ENCODE measurements around the gene MYO16.
"Not testable (repeated sequence)": the region's sequence is repeated elsewhere in the genome, so short reads cannot be mapped to it uniquely, and the experiment has no call there.

The MYO16 gene

DNA sequence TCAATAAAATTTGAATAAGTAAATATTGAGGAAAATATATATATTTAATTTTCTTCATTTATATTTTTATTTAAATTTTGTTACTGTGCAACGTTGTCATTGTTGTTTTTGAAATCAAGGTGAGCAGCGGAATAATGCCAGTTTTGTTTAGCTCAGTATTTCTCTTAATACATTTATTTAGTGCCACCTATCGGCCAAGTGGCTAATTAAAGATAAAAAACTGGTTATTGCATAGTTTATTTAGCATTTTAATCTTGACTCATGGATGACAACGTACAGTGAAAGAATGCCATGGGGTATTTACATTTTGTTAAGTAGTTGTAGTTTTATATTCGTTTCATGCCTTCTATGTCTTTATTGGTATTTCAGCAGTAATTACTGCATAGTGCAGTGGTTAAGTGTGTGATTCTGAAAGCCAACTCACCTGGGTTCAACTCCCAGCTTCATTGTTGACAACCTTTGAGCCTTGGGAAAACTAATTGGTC is 265.9 kb downstream of the MYO16 start:
- DNase-seq (ENCODE audit: low spot score), result no peak

DNA sequence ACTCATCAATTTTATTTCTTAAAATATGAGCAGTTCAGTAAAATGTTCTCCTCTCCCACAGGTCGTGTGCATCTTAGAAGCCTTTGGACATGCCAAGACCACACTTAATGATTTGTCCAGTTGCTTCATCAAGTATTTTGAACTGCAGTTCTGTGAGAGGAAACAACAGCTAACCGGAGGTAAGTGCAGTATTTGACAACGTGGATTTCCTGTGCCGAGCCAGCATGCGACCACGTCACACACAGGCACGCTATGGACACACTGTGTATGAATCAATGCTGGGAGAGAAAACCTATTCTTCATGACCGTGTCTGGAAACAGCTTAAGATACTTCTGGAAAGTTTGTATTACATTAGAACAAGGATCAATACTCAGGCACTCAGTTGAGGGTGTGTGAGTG is 268.5 kb downstream of the MYO16 start:
- DNase-seq (ENCODE audit: low spot score), result no peak

DNA sequence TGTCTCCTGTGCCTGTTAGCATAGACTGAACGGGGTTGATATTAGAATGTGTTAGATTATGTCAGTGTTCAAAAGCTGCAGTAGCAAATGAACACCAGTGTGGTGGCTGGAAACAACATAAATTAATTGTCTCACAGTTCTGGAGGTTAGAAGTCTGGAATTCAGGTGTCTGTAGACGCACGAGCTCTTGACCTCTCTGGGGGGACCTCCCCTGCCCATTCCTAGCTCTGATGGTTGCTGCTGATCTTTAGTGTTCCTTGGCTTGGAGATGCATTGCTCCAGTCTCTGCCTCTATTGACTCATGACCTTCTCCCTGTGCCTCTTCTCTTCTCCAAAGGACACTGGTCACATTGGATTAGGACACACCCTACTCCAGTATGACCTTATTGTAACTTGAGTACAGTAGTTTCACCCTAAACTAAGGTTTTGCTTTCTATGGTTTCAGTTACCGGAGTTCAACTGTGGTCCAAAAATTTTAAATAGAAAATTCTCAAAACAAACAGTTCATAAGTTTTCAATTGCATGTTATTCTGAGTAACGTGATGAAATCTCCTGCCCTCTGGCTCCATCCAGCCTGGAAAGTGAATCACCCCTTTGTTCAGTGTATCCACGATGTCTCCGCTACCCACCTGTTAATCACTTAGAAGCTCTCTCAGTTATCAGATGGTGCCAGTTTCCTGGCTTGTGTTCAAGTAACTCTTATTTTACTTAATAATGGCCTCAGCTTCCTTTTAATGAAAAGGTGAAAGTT is 273.2 kb downstream of the MYO16 start:
- no peak for DNase-seq (ENCODE audit: low spot score)

DNA sequence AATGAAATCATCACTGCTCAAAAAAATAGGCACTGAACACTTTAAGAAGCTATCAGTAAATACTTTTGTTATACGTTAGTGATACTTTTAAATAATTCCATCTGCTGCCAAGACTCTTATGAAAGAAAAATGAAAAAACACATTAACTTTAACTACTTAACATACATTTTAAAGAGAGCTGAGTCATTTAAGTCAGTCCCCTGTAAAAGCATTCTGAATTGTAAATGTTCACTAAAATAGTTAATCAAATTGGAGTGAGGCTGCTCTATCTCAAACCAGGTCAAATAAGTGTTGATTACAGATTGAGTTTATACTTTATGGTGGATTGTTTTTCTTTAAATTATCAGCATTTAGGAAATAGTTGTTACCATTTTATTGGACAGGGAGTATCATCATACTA is 274.2 kb downstream of the MYO16 start:
- no peak for DNase-seq (ENCODE audit: low spot score)

DNA sequence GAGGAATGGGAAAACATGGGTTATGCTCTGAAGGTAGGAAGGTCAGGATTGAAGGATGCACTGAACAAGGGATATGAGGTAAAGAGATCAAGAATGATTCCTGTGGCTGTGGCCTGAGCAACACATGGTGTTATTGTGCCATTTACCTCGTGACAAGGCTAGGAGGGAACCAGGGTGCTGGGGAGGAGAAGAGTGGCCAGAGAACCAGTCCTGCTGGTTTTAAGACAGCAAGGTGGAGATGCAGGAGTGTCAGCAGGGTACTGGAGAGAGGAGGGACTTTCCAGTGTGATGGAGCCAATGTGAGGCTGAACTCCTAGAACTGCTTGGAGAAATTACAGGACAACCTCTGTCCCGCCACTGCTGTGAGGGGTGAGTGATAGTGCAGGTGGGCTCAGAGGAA is 282.4 kb downstream of the MYO16 start:
- no peak for DNase-seq (ENCODE audit: low spot score)

DNA sequence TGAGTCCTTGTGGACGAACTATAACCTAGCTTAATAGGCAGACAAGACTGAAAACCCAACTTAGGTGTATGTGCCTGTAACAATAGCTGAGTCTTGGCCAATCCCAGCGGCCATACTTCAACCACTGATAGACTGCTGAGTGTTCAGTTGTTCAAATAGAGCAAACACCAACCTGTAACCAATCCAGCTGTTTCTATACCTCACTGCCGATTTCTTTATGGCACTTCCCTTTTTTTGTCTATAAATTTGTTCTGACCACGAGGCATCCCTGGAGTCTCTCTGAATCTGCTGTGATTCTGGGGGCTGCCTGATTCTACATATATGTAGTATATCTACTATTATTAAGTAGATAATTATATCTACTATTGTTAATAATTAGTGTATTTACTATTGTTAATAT is 284.3 kb downstream of the MYO16 start:
- DNase-seq (ENCODE audit: low spot score), result not testable (repeated sequence)

DNA sequence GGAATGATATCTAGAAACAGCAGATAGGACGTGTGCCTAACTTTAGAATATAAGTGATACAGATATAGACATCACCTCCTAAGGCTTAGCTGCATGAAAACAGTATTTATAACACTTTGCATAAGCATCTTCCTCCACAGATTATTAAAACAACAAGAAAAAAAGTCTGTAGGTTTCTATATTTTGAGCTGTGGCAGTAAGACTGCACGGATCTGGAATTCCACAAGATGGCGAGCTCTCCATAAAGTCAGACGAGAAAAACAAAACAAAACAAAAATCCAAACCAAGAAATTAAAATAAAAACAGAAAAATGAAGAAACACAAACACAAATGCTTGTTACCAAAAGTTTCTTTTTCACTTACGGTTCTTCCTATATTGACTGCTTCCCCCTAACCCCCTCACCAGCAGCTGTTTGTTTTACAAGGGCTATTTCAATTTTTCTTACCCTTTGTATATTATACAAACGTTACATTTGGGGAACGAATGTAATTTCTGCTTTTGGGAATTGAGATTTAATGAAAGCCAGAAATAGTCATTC is 285.8 kb downstream of the MYO16 start:
- no peak for DNase-seq (ENCODE audit: low spot score)

DNA sequence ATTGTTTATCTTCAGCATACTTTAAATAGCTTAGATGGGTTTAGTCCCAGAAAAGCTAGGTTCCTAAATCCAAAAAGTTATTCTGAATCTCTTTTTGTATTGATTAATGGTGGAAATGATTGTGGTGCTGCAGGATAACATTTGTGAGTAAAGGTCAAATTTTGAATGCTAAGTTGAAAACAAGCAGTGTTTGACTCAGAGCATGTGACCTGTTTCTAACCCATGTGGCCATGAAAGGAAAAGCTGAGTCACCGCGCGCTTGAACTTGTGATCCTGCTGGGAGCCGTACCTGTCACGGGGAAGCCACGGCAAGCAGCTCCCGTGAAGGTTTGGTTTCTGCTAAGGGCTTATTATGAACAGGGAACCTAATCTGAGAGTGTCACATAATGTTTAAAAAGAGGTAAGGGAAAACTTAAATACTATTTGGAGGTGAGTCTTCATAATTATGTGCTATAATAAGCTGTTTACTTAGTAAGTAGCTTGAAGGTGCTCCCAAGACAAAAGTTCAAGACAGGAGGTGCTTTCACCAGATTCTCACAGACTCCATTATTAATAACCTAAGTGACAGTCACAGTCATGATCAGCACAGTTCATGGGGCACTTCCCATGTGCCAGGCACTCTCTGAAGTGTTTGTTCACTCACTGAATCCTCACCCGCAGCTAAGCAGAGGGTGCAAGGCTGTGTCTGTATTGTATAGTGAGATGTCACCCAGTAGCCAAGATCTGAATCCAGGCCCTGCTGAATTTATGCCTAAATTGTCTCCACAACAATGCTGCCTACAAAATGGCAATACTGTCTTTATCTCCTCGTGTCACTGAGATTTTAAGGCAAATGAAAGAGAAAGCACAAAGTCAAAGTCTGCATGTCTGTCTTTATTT is 286.5 kb downstream of the MYO16 start:
- DNase-seq (ENCODE audit: low spot score), result peak; percentile 68

DNA sequence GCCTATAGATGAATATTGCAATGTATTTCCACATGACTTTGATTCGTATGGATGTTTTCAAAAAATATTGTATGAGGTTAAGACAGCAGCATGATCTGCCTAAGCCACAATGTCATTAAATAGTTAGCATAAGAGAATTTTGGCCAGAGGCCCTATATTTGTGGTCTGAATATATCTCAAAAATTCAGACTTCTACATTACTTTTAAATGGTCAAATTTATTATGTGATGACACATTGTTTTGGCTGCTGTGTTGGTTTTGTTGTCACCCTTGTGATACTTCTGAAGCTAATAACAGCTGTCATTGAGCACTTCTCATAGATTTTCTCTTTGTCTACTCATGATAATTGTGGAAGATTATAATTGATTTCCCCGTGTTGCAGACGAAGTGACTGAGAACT is 288.2 kb downstream of the MYO16 start:
- DNase-seq (ENCODE audit: low spot score), result no peak

DNA sequence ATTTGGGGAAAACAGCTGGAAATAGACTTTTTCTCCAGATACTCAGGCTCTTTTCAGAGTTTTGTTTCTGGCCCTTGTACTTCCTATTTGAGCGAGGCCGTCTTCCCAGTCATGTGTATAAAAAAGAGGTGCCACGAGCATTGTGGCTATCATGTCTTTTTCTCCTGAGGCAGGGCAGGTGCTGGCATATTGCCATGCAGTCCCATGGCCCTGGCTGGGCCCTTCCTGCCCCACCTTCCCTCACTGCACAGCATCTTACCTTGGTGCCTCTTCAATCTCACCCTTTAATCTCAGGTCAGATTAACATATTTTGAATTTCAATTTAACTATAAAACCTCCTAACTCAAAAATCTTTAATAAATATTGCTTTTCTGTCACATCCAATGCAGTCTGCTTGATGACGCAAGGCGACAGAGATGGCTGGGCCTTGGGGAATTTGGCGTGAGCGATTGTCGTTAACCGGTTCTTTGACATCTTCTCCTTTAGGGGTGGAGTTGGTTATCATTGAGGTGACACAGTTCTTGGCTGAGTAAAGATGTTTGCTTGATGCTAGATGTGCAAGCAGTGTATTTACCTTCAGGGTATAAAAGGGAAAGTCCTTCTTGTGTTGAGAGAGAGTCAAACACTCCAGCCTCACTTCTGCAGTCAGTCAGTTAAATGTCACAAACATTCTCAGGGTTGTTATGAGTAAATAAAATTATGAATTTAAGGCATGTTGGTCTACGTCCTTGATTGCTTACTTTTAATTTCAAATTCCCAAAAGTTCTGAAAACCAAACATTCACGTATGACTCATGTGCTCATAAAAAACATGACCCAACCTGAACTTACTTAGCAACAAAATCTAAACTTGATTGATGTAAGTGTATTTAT is 289.9 kb downstream of the MYO16 start:
- no peak for DNase-seq (ENCODE audit: low spot score)

DNA sequence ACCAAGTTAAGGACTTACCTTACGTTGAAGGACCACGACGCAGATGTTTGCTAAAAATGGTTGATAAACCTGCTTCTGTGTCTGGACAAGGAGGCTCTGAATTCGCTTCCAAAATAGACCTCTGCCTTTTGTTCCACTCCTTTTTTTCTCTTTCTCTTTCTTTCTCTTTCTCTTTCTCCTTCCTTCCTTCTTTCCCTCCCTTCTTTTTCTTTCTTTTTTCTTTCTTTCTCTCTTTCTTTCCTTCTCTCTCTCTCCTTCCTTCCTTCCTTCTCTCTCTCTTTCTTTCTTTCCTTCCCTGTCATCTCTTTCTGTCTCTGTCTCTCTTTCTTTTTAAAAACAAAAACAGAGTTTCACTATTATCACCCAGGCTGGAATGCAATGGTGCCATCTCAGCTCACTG is 290.7 kb downstream of the MYO16 start:
- no peak for DNase-seq (ENCODE audit: low spot score)

DNA sequence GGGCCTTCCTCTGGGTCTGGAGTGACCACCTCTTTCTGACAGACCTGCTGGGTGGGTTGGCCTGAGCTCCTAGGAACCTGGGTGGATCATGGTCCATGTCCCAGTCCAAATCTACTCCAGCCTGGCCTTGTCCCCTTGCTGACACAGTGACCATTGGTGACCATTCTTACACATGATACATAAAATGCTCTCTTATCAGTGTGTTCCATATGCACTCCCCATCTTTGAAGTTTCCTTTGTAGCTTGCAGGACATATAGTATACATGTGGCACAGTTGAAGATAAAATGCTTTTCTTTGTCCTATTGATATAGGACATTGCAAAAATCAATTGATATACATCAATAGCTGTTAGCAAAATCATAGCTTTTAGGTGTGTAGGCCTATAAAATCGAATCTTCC is 291.8 kb downstream of the MYO16 start:
- DNase-seq (ENCODE audit: low spot score), result no peak

DNA sequence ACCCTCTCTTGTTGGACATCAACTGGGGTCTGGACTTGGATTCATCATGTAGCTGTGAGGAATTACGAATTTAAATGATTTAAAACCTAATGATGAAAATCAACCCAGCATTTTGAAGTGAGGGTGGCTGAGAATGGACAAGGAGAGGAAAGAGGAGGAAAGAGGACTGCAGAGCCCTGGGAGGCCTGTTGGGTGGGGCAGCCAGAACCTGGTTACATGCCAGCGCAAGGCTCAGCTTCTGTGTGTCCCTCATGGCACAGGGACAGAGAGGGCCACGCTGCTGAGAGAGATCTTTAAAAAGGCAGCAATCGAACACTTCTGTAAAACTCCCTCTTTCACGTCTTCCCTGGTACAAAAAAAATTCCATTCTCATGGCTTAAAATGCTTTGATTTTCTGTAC is 292.7 kb downstream of the MYO16 start:
- no peak for DNase-seq (ENCODE audit: low spot score)

DNA sequence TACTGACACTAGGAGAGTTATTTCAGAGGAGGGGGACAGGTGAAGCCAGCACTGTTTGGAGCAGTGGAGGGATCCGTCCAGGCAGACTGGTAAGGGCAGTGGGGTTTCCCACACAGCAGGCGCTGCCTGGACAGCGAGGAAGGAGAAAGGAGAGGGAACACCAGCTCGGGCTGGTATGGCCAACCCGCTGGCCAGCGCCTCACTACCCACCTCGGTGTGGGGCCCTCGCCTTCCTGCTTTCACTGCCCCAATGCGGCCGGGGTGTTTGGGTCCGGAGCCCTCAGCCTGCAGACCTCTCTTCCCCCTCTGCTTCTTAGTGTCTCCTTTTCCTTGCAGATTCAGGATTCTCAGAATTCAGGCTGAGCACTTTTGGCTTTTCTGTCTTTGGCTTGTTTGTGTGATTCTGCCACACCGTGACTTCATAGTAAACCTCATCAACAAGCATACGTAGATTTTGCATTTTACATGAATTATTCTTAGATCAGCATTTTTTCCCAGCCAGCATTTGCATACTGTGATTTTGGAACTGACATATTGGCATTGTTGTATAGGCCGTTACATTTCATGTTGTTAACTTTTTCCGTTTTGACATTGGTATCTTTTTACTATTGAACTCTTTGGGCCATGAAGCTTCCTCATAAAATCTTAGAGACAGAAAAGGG is 294.1 kb downstream of the MYO16 start:
- no peak for DNase-seq (ENCODE audit: low spot score)

DNA sequence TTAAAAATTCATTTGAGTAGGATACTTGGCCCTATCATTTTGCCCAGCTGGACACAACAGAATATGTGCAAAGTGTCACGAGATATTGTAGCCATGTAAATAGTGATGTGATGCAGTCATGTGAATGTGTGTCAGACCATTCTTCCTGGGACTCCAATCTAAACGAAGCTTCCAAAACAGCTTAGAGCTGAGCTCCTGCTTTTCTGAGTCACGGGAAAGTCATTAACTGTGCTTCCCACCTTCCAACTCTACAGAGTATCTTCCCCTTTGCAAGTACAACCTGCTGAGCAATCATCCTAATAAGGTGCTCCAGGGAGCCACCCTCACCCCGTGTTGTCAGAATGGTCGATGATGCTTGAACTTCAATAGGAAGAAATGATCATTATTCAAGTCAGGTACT is 294.7 kb downstream of the MYO16 start:
- DNase-seq (ENCODE audit: low spot score), result no peak

DNA sequence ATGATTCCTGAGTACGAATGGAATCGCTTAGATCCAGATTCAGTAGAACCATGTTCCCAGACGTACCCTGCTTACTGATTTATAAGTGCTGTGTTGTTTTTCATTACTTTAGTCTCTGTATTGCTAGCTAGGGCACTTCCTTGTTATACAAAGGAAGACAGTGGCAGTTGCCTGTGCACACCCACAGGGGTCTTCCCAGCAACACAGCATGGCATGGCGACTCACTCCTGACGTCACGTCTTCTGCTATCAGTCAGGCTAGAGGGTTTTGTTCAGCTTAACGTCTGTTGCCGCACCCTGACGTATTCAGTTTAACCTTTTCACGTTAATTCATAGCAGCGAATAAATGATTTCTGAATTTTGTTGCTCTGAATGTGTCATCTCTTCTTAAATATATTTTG is 295.1 kb downstream of the MYO16 start:
- DNase-seq (ENCODE audit: low spot score), result no peak

DNA sequence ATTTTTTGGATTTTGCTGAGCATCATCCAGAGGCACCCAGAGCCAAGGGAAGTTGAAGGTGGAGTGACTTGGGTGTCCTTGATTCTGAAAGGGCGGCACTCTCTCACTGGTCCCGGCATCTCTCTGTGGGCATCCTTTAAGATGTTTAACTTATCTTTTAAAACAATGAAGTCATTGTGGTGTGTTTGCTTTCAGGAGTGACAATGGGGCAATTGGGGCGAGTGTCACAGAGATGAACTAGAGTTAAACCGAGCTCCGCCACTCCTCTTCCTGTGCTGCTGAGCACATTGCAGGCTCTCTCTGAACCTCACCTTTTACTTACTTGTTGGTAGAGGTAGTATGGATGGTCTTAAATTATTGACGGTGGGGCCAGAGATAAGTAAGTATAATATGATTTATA is 295.7 kb downstream of the MYO16 start:
- no peak for DNase-seq (ENCODE audit: low spot score)

DNA sequence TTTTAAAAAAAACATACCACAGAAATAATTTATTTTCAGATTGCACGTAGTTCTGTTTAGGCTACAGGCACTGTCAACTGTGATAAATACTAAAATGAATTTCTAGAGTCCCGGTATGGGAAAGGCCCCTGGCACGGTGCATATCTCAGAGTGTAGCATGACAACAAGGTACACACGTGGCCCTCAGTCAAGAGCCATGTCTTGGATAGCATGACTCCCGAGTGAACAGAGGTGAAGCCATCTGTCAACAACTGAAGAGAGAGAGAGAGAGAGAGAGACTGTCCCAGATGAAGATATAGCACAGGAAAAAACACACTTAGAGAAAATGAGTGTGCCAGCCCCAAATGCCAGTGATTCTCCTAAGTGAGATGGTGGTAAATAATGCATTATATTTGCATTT is 297.5 kb downstream of the MYO16 start:
- DNase-seq (ENCODE audit: low spot score), result no peak

DNA sequence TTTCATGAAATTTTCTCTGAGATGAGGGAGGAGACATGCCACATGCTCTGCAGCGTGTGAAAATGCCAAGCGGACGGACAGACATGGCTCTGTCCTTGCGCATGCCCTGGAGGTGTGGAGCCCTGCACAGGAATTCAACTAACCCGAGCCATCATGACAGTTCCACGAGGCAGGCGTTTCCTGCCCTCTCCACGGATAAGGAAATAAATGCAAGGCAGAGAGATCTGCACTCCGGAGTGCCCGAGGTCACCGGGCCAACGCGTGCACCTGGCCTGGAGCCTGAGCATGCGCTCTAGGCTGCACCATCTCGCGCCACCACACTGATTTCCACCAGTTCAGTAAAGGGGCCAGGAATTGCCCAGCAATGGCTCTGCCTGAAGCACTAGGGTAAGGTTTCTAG is 298.2 kb downstream of the MYO16 start:
- DNase-seq (ENCODE audit: low spot score), result no peak

DNA sequence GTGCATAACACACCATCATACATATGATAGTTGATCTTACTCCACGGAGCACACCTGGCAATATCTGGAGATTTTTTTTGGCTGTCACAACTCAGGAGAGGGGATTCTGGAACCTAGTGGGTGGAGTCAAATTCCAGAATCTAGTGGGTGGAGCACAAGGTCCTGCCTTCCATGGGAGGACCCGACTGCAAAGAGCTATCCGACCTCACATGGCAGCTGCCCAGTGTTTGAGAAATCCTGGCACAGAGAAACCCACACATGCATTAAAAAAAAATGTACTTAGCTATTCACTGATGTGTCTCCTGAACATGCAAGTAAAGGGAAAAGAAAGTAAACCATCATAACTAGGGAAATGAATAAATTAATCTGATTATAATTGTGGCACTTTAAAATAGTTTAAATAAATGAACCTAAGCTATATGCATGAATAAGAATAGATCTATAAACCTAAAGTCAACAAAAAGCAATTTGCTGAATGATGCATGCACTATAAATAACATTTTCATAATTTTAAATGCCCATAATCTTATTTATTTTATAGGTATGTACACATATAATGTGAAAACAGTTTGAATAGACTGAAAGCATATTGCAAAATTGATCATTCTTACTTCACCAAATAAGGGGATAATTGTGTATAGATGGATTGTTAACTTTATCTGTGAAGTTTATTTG is 300.3 kb downstream of the MYO16 start:
- peak; percentile 36 for DNase-seq (ENCODE audit: low spot score)

DNA sequence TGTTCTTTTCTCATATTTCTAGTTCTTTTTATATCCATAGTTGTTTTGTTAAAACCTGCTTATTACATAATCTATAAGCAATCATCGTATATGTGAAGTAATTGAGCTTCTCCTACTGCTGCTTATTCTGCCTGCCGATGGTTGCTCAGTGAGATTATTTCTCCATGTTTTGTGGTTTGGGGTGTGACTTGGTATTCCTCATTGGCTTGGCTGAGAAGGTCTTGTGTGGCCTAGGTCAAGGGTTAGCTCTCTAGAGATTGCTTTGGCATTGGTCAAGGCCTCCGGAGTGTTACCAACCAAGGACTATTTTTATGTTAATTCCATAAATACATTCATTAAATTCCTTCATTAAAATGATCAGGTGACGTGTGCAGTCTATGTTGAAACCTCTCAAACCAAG is 302.8 kb downstream of the MYO16 start:
- DNase-seq (ENCODE audit: low spot score), result no peak

Measured in iPS-NIHi11 (cell line).